ENCODE data around the gene RGS5. TPM values are rescaled to one million over a fixed set of nuclear protein-coding genes. Genes with fewer than 3 reads are reported as not detected.
"Not testable (repeated sequence)": the region's sequence is repeated elsewhere in the genome, so short reads cannot be mapped to it uniquely, and the experiment has no call there.

Gene RGS5
- polyA plus RNA-seq, 1 donor (not counting 4 experiments of a cell fraction or from before 2014, with no cell fraction given) = 4.1 TPM

DNA sequence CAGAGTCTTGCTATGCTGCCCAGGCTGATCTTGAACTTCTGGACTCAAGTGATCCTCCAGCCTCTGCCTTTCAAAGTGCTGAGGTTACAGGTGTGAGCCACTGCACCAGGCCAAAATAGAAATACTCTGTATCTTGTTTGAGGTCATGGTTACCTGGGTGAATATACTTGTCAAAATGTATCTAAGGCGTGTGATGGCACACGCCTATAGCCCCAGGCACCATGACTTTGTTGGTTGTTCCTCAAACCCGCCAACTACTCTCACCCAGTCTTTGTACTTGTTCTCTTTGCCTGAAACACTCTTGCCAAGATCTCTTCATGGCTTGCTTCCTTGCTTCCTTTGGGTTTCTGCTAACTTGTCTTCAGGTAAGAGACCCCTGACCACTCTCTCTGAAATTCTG lies 38.0 kb upstream of the RGS5 start:
- Histone ChIP-seq H3K36me3 (ENCODE audit: control insufficient read depth in 2 of 2, extremely low read depth in 1 of 2, insufficient read depth in 2 of 2, low read length in 2 of 2) (no peaks in the 10 kb centered on the region), H3K4me1 (ENCODE audit: control insufficient read depth, extremely low read depth, insufficient read depth, low read length) (peaks cover 4% of the 10 kb centered on the region), H3K9ac (ENCODE audit: control insufficient read depth, extremely low read depth, insufficient read depth, low read length) (no peak overlapping the region), H3K79me2 (ENCODE audit: control insufficient read depth, insufficient read depth, low read length) (no peaks in the 10 kb centered on the region), H3K9me1 (ENCODE audit: control insufficient read depth, extremely low read depth, insufficient read depth, low read length) (no peaks in the 10 kb centered on the region), H3K4me2 (ENCODE audit: control insufficient read depth, extremely low read depth, insufficient read depth, low read depth, low read length) (no peak overlapping the region), H4K20me1 (ENCODE audit: control insufficient read depth, extremely low read depth, insufficient read depth, low read length) (no peaks in the 10 kb centered on the region), H3K9me3 (ENCODE audit: control insufficient read depth, low read depth, low read length) (no peaks in the 10 kb centered on the region), H3K27ac (ENCODE audit: control insufficient read depth, insufficient read depth, low read length) (no peak overlapping the region), H2AFZ (ENCODE audit: control insufficient read depth, low read length) (no peak overlapping the region), H3K27me3 (ENCODE audit: control insufficient read depth, extremely low read depth, insufficient read depth, low read length) (no peaks in the 10 kb centered on the region), H3K4me3 (ENCODE audit: control insufficient read depth in 2 of 3, extremely low read depth in 1 of 3, insufficient read depth in 2 of 3, low read depth in 1 of 3, low read length in 3 of 3) (no peak overlapping the region)
- dilution Hi-C loops (cut with MboI; ENCODE audit: extremely low pct_ligation_motif_present, low sequenced_read_pairs) = no loop called here
- no peak for TF ChIP-seq EZH2 (IDR thresholded peaks at IDR 0.05; ENCODE audit: low read length)
- TF ChIP-seq, protein P1, sequence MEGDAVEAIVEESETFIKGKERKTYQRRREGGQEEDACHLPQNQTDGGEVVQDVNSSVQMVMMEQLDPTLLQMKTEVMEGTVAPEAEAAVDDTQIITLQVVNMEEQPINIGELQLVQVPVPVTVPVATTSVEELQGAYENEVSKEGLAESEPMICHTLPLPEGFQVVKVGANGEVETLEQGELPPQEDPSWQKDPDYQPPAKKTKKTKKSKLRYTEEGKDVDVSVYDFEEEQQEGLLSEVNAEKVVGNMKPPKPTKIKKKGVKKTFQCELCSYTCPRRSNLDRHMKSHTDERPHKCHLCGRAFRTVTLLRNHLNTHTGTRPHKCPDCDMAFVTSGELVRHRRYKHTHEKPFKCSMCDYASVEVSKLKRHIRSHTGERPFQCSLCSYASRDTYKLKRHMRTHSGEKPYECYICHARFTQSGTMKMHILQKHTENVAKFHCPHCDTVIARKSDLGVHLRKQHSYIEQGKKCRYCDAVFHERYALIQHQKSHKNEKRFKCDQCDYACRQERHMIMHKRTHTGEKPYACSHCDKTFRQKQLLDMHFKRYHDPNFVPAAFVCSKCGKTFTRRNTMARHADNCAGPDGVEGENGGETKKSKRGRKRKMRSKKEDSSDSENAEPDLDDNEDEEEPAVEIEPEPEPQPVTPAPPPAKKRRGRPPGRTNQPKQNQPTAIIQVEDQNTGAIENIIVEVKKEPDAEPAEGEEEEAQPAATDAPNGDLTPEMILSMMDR (optimal IDR thresholded peaks at IDR 0.05 in 1 of 3, IDR thresholded peaks at IDR 0.05 in 1 of 3, conservative IDR thresholded peaks at IDR 0.05 in 1 of 3; ENCODE audit: extremely low read depth in 1 of 3, insufficient read depth in 2 of 3, low read length in 3 of 3) = no peak
- DNase-seq (ENCODE audit: low read depth, low spot score) = peak; percentile 9
- peak; percentile 76 for FAIRE-seq

DNA sequence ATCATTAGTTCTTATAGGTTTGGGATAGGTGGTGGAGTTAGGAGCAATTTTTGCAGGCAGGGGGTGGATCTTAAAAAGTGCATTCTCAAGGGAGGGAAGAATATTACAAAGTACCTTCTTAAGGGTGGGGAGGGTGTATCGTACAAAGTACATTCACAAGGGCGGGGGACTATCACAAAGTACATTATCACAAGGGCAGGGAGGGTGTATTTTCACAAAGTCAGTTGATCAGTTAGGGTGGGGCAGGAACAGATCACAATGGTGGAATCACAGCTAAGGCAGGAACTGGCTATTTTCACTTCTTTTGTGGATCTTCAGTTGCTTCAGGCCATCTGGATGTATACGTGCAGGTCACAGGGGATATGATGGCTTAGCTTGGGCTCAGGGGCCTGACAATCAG lies 30.9 kb upstream of the RGS5 start:
- H3K27ac ChIP-seq (ENCODE audit: control insufficient read depth, insufficient read depth, low read length); H3K27me3 ChIP-seq (ENCODE audit: control insufficient read depth, extremely low read depth, insufficient read depth, low read length); H3K4me3 ChIP-seq (ENCODE audit: control insufficient read depth in 2 of 3, extremely low read depth in 1 of 3, insufficient read depth in 2 of 3, low read depth in 1 of 3, low read length in 3 of 3); H3K9me1 ChIP-seq (ENCODE audit: control insufficient read depth, extremely low read depth, insufficient read depth, low read length); H3K9ac ChIP-seq (ENCODE audit: control insufficient read depth, extremely low read depth, insufficient read depth, low read length); H3K36me3 ChIP-seq (ENCODE audit: control insufficient read depth in 2 of 2, extremely low read depth in 1 of 2, insufficient read depth in 2 of 2, low read length in 2 of 2); DNase-seq (ENCODE audit: low read depth, low spot score); H3K9me3 ChIP-seq (ENCODE audit: control insufficient read depth, low read depth, low read length); H4K20me1 ChIP-seq (ENCODE audit: control insufficient read depth, extremely low read depth, insufficient read depth, low read length); dilution Hi-C loops (cut with MboI; ENCODE audit: extremely low pct_ligation_motif_present, low sequenced_read_pairs); H2AFZ ChIP-seq (ENCODE audit: control insufficient read depth, low read length); FAIRE-seq; H3K79me2 ChIP-seq (ENCODE audit: control insufficient read depth, insufficient read depth, low read length); H3K4me1 ChIP-seq (ENCODE audit: control insufficient read depth, extremely low read depth, insufficient read depth, low read length); H3K4me2 ChIP-seq (ENCODE audit: control insufficient read depth, extremely low read depth, insufficient read depth, low read depth, low read length): not testable (repeated sequence)

DNA sequence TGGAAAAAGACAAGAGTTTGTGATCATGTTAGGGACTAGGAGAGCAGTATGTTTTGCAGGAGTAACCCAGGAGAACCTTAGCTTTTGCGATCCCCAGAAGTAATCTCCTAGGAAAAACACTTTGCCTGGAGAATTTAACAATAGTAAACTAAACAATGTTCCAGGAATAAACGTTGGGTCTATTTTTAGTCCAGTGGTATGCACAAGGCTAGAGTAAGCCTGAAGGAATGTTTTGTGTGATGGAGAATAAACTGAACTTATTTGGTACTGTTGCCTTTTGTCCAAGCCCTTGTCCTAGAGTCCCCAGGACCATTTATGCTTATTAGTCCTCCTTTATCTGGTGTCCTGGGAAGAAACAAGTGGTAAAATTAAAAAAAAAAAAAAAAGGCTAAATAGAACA lies 28.7 kb upstream of the RGS5 start:
- Histone ChIP-seq H3K4me2 (ENCODE audit: control insufficient read depth, extremely low read depth, insufficient read depth, low read depth, low read length) (no peak overlapping the region), H3K4me3 (ENCODE audit: control insufficient read depth in 2 of 3, extremely low read depth in 1 of 3, insufficient read depth in 2 of 3, low read depth in 1 of 3, low read length in 3 of 3) (no peak overlapping the region), H3K4me1 (ENCODE audit: control insufficient read depth, extremely low read depth, insufficient read depth, low read length) (no peaks in the 10 kb centered on the region), H3K9ac (ENCODE audit: control insufficient read depth, extremely low read depth, insufficient read depth, low read length) (no peak overlapping the region), H3K9me1 (ENCODE audit: control insufficient read depth, extremely low read depth, insufficient read depth, low read length) (no peaks in the 10 kb centered on the region), H3K27me3 (ENCODE audit: control insufficient read depth, extremely low read depth, insufficient read depth, low read length) (no peaks in the 10 kb centered on the region), H2AFZ (ENCODE audit: control insufficient read depth, low read length) (no peak overlapping the region), H4K20me1 (ENCODE audit: control insufficient read depth, extremely low read depth, insufficient read depth, low read length) (no peaks in the 10 kb centered on the region), H3K9me3 (ENCODE audit: control insufficient read depth, low read depth, low read length) (no peaks in the 10 kb centered on the region), H3K27ac (ENCODE audit: control insufficient read depth, insufficient read depth, low read length) (no peak overlapping the region), H3K79me2 (ENCODE audit: control insufficient read depth, insufficient read depth, low read length) (no peaks in the 10 kb centered on the region), H3K36me3 (ENCODE audit: control insufficient read depth in 2 of 2, extremely low read depth in 1 of 2, insufficient read depth in 2 of 2, low read length in 2 of 2) (no peaks in the 10 kb centered on the region)
- no peak for DNase-seq (ENCODE audit: low read depth, low spot score)
- no peak for TF ChIP-seq EZH2 (IDR thresholded peaks at IDR 0.05; ENCODE audit: low read length)
- TF ChIP-seq, protein P1 (optimal IDR thresholded peaks at IDR 0.05 in 1 of 3, IDR thresholded peaks at IDR 0.05 in 1 of 3, conservative IDR thresholded peaks at IDR 0.05 in 1 of 3; ENCODE audit: extremely low read depth in 1 of 3, insufficient read depth in 2 of 3, low read length in 3 of 3) = no peak
- FAIRE-seq = no peak
- dilution Hi-C loops (cut with MboI; ENCODE audit: extremely low pct_ligation_motif_present, low sequenced_read_pairs) = no loop called here
